GM04504 (cell line): ENCODE results near the gene SEMA3E.

Source experiments
- DNase-seq: peaks from one replicate; pipeline ENCODE4 v3.0.0-alpha.2; 2012; ENCODE audit warnings: low read depth

The SEMA3E gene

GRCh38 chr7:83640731-83641537 is 8.0 kb downstream of the SEMA3E start:
- DNase-seq: no peak

DNA sequence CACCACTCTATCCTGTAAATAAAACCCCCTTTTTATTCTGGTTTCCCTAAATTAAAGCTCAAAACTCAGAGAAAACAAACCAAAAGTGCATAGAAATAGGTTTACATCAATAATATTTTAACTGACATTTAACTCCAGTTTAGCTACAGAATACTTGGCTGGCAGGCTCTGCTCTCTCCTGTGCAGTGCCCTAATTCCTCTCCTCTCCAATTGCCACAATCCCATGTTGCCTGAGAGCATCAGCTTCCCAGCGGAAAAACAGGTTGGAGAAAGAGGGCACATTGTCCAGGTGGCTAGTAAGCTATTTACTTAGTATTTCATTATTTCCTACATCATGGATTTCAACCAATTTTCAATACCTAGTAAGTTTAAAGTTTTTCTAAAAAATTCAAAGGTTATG is 8.7 kb downstream of the SEMA3E start:
- DNase-seq: no peak

DNA sequence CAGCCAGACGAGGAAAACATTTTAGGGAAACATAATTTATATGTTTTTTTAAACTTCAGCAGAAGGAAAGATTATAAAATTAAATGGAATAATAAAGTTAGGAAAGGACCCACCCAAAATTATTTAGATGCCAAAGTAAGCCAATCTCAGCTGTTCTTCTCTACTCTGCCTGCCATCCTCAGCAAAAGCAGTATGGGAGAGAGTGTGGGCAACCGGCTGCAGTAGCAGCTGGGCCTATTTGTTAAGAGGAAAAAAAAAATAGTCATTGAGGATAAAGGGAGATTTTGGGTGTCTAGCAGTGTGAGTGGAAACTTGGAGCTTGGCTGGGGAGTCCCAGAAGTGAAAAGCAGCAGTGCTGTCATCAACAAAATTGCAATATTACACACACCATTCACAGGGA is 15.4 kb downstream of the SEMA3E start:
- no peak for DNase-seq

DNA sequence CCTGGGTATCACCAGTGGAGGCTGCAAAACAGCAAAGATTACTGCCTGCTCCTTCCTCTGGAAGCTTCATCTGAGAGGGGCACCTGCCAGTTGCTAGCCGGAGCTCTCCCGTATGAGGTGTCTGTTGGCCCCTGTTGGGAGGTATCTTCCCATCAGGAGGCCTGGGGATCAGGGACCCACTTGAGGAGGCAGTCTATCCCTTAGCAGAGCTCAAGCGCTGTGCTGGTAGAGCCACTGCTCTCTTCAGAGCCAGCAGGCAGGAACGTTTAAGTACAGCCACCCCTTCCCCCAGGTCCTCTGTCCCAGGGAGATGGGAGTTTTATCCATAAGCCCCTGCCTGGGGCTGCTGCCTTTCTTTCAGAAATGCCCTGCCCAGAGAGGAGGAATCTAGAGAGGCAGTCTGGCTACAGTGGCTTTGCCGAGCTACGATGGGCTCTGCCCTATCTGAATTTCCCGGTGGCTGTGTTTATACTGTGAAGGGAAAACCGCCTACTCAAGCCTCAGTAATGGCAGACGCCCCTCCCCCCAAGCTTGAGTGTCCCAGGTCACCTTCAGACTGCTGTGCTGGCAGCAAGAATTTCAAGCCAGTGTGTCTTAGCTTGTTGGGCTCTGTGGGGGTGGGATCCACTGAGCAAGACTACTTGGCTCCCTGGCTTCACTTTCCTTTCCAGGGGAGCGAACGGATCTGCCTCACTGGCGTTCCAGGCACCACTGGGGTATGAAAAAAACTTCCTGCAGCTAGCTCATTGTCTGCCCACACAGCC is 19.6 kb downstream of the SEMA3E start:
- no peak for DNase-seq

- DNase-seq: no peak
Measured at GRCh38 chr7:83617858-83618257, 31.1 kb downstream of the SEMA3E start.

GRCh38 chr7:83614112-83614511 is 34.8 kb downstream of the SEMA3E start:
- DNase-seq: no peak

DNA sequence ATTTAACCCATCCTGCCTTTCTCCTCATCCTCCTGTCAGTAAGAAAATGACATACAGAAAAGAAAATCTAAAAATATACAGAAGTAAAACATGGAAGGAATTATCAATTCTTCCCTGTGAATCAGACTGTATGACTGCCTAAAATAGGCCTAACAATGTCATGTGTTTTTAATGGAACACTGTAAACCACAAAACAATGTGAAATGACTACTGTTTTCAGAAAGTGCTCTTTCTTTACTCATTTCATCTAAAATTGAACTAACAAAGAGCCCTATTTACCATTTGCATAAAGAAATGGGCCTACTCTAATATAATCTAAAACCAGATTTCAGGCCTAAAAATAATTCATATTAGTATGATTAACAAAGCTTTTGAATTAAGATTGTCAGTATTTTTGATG is 35.7 kb downstream of the SEMA3E start:
- DNase-seq: no peak

DNA sequence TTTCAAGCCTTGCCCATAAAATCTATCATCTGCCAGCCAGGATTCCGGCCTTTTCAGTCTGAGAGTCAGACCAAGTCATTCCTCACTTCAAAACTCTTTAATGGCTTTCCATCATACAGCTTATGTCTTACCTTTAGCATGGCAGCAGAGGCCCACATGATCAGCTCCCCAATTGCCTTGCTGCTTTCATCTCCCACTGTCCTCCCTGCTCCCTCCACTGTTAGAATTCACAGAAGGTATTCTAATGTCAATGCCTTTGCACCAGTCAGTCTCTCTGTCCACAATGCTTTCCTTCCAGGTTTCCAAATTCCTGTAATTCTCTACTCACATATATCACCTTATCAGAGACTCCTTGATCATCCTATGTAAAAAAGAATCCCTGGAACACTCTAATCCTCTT is 37.2 kb downstream of the SEMA3E start:
- no peak for DNase-seq

- DNase-seq: no peak
Measured at GRCh38 chr7:83610649-83611304, 38.2 kb downstream of the SEMA3E start.

GRCh38 chr7:83608716-83609115 is 40.2 kb downstream of the SEMA3E start:
- no peak for DNase-seq

- no peak for DNase-seq
Measured at GRCh38 chr7:83603649-83604048, 45.3 kb downstream of the SEMA3E start.

- DNase-seq: no peak
Measured at GRCh38 chr7:83599131-83599530, 49.8 kb downstream of the SEMA3E start.

GRCh38 chr7:83593921-83594475 is 54.9 kb downstream of the SEMA3E start:
- DNase-seq: no peak

- no peak for DNase-seq
Measured at GRCh38 chr7:83588602-83589240, 60.2 kb downstream of the SEMA3E start.

- DNase-seq: no peak
Measured at GRCh38 chr7:83586281-83586680, 62.7 kb downstream of the SEMA3E start.

GRCh38 chr7:83581667-83582435 is 67.1 kb downstream of the SEMA3E start:
- no peak for DNase-seq

DNA sequence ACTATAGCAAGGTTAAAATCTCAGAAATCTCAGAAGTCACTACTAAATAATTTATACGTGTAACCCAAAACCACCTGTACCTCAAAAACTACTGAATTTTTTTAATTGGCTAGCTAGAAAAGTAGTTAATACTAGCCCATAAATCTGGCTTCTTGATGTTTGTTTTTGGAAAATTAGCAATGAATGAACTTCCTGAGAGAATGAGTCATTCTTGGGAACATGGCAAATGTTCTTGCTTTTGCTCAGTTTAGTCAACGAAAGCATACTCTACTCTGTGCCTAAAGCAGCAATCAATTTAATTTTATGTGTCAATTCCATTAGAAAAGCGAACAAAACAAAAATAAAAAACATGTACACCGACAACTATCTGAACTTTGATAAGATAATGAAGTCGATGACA is 69.2 kb downstream of the SEMA3E start:
- DNase-seq: no peak

DNA sequence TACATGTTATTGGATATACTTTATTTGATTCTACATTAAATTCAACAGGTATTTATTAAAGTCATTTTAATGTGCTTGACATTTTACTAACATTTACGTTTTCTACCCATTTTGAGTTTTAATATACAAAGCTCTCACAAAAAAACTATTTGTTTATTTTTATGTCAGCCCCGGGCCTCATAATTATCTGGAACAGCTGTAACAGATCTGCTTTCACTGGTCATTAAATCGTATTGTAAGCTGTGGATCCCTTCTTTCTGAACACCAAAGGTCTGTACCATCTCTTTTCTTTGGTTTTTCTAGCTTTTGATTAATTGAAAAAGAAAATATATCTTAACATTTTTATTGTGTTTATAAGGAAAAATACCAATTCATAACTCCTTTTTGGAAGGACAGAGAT is 73.5 kb downstream of the SEMA3E start:
- DNase-seq: no peak

GRCh38 chr7:83574616-83575015 is 74.3 kb downstream of the SEMA3E start:
- DNase-seq: no peak

DNA sequence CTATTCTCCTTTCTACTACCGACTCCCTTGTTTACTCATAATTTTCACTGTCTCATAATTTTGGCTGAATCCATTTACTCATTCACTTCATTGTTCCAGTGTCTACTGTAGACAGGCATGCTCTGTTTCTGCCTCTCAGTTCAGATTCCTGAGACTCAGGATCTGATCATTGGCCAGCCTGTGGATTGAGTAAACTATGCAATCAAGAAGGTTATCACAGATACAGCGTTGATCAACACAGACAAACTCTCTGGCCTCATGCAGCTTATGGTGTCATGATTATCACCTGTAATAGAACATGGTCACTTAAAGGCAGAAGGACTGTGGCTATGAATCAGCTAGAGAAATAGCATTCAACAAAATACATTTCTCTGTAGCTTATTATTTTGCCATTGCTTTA is 86.0 kb downstream of the SEMA3E start:
- no peak for DNase-seq

DNA sequence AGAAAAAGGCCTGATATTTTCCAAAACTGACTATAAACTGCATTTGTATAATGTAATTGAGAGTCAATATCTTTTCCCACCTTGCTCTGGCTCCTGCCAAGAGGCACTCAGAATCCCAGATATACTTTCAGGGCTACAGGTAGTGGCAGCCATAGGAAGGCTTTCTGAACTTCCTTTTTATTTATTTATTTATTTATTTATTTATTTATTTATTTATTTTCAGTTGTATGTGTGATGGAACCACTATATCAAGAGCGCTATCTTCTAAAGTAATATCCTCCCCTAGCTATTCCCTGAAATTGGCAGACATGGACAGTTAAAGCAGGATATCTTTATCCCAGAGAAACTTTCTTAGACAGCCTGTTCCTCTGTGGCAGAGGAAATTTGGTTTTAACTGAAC is 86.7 kb downstream of the SEMA3E start:
- DNase-seq: no peak
